OCI-LY1 (cell line): ENCODE data around the gene DCLK1.

ENCODE experiments used
- EZH2 ChIP-seq: fragments of 200-600 bp; sonication (generic), shearing (Covaris generic); IDR thresholded peaks from 2 replicates; pipeline ENCODE4 v1.8.0; 2017; ENCODE audit warnings: borderline replicate concordance, mixed run types, mild to moderate bottlenecking, antibody characterized with exemption, low read length, moderate library complexity, mixed read lengths
- TF ChIP-seq, protein P1 (sequence below): fragments of 200-600 bp; sonication (generic), shearing (Covaris generic); IDR thresholded peaks from 2 replicates; pipeline ENCODE4 v1.5.1; 2017; ENCODE audit warnings: mild to moderate bottlenecking, antibody characterized with exemption, low read length, moderate library complexity, mixed read lengths

DNA sequence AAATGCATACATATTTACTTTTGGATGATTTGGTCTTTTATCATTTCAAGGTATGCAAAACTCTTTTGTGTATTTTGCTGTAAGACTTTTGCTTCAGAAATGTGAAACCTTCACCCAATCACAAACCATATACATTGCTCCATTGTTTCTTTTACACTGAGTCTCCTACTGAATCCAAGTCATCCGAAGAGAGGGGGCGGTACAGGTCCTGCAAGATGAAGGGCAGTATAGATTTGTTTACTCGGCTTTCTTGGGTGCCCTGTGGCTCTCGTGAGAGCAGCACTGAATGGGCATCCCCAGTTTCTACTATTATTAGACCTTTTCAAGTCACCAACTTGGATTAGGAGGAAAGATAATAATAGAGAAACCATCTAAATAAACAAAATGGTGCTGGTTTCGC, 280.6 kb downstream of the DCLK1 start:
- TF ChIP-seq, protein P1, sequence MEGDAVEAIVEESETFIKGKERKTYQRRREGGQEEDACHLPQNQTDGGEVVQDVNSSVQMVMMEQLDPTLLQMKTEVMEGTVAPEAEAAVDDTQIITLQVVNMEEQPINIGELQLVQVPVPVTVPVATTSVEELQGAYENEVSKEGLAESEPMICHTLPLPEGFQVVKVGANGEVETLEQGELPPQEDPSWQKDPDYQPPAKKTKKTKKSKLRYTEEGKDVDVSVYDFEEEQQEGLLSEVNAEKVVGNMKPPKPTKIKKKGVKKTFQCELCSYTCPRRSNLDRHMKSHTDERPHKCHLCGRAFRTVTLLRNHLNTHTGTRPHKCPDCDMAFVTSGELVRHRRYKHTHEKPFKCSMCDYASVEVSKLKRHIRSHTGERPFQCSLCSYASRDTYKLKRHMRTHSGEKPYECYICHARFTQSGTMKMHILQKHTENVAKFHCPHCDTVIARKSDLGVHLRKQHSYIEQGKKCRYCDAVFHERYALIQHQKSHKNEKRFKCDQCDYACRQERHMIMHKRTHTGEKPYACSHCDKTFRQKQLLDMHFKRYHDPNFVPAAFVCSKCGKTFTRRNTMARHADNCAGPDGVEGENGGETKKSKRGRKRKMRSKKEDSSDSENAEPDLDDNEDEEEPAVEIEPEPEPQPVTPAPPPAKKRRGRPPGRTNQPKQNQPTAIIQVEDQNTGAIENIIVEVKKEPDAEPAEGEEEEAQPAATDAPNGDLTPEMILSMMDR = no peak
- no peak for TF ChIP-seq EZH2
